Embryonic facial prominence (tissue), 1 donor: Measurements from ENCODE around the gene LNX1.
"Not testable (repeated sequence)": the region's sequence is repeated elsewhere in the genome, so short reads cannot be mapped to it uniquely, and the experiment has no call there.

Source experiments
- DNase-seq: peaks from one replicate; pipeline ENCODE4 v3.0.0-alpha.2; 2016; ENCODE audit errors: extremely low spot score

The LNX1 gene

GRCh38 chr4:53498706-53499105 is 92.6 kb downstream of the LNX1 start:
- no peak for DNase-seq

GRCh38 chr4:53497487-53498244 is 93.6 kb downstream of the LNX1 start:
- DNase-seq = no peak

DNA sequence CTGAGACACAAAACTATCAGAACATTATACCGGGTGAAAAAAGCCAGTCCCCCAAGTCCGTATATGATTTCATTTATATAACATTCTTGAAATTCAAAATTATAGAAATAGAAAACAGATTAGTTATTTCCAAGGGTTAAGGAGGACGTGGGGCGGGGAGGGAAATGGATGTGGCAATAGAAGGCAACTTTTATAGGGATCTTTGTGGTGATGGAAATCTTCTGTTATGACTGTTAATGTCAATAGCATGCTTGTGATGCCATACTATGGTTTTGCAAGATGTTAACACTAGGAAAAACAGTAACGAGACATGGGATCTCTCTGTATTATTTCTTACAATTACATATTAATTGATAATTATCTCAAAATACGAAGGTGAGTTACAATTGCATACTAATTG is 96.4 kb downstream of the LNX1 start:
- DNase-seq = no peak

- peak; percentile 37 for DNase-seq
These were observed 100.2 kb downstream of the LNX1 start for GRCh38 chr4:53490965-53491622.

- DNase-seq = peak; percentile 67
These were observed 100.9 kb downstream of the LNX1 start for GRCh38 chr4:53490161-53490956.

DNA sequence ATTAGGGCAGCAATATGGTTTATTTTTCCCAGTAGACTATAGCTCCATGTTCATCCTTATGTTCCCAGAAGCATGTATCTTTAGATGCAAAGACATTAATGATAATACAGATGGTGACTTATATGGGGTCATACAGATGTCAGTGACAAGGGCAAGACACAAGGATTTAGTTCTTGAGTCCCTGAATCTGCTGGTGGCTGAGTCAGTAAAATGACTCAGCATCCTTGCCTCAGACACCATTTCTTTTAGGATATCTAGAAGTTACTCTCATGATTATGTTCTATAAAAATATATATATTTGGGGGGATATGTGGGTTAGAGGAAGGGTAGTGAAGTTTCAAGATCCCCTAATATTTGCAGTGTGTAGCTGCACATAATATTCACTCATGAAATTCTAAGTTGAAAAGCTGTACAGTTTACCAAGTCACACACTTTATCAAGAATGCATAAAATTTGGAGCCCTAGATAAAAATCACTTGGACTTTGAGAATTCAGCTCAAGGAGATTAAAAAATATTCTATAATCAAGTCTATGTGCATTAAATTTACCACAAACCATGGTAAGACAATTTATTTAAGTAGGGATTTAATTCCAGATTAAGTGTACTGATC is 101.9 kb downstream of the LNX1 start:
- DNase-seq = no peak

- no peak for DNase-seq
These were observed 103.5 kb downstream of the LNX1 start for GRCh38 chr4:53487766-53488165.

- no peak for DNase-seq
These were observed 105.6 kb downstream of the LNX1 start for GRCh38 chr4:53485658-53486040.

DNA sequence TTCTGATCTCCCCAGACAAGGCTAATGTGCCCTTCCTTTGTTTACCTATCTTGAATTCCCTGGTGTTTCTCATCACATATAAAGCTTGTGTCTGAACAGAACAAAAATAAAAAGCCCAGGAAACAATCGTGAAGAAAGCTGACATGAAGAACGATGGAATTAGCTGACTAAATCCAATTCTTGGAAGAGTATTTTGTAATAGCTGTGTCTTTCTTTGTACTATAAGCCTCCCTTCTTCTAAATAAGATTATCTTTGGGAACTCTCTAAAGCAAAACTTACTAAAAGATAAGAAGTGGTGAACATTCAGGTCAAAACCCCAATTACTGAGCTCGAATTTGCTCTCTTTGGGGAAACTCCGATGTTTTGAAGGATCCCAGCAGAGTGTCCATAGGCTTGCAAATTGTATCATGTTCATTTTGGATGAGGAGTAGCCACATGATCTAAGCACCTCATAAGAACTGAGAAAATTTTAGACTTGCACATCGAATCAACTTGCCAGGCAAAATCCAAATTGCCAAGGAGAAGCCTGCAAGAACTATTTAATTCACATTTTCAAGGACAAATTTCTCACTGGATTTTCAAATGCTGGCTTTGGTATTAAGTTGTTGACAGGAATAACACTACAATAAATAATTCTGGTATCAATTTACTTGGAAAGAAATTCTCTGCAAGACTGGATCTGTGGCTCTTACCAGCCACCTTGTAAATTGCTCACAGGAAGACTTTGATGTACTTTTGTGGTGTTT is 106.2 kb downstream of the LNX1 start:
- DNase-seq = no peak

DNA sequence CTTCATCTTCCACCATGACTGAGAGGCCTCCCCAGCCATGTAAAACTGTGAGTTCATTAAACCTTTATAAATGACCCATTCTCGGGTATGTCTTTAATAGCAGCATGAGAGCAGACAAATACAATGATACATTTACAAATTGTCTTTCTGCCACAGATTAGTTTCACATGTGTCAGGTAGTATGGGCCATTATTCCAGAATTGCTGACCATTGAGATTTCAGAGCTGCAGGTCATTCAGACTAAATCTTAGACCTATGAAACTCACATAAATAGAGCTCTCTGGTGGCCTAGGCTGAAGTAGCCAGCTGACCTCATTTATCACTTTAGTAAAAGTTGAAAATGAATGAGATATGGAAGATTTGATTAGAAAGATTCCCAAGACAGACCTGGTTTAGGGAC is 108.0 kb downstream of the LNX1 start:
- DNase-seq = no peak

DNA sequence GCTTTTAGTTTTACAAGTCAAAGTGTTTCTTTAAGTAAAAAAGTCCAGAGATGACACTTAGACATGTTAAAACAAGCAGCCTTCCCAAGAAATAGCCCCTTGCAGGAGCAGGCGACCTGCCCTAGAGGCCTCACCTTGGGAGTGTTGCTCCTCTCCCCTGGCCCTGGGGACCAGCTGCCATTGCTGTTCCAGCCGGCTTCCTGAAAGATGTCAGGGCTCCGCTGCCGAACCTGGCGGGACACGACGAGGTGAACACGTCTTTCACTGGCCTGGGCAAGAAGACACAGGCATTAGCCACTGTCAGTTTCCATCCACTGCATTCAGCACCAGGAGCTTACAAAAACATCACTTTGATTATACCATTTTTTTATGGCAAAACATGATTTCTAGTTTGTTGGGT is 109.7 kb downstream of the LNX1 start:
- DNase-seq = no peak

DNA sequence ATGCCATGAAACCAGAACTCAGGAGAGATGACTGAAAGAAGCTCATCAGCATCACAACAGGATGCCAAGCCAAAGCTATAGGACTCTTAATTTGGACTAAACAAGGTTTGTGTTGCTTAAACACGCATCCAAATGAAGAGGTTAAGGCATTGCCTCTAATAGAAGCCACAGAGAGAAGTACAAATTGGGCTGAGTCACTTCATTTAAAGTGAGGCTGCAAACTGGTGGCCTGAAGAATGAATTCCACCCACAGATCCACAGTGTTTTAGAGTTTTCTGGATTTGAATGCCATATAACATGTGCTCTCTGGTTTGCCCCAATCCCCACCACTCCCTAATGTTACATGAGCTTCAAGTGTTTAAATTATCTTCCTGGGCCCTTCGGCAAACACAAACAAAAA is 110.4 kb downstream of the LNX1 start:
- no peak for DNase-seq

DNA sequence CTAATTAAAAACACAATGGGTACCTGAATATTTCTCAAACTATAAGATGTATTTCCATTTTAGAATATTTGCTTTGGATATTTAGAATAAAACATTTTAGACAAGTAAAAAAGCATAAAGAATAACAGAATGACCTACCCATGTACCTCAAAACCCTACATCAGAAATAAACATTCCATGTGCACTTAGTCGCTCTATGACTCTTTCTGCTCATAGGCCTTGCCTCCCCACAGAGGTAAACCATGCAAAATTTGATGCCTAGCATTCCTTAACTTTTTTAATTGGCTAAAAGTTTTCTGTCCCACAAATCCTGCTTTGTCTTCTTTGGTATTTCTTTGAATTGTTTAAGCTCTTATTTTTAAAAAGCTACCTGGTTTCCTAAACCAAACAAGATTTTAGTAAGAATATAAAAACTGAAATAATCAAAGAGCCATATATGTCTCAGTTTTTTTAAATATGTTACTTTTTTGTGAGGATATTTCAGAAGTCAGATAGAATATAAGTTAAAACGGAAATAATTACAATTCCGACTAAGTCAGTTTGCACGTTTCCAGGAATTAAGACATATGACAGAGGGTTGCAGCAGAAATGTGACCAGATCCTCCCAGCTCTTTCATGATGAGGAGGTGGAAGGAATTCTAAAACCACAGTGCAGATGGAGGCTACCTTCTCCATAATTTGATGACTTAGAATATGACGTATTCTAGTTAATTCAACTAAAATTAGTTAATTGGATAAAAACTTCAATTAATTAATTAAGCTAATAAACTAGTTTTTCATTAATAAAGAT is 111.4 kb downstream of the LNX1 start:
- no peak for DNase-seq

DNA sequence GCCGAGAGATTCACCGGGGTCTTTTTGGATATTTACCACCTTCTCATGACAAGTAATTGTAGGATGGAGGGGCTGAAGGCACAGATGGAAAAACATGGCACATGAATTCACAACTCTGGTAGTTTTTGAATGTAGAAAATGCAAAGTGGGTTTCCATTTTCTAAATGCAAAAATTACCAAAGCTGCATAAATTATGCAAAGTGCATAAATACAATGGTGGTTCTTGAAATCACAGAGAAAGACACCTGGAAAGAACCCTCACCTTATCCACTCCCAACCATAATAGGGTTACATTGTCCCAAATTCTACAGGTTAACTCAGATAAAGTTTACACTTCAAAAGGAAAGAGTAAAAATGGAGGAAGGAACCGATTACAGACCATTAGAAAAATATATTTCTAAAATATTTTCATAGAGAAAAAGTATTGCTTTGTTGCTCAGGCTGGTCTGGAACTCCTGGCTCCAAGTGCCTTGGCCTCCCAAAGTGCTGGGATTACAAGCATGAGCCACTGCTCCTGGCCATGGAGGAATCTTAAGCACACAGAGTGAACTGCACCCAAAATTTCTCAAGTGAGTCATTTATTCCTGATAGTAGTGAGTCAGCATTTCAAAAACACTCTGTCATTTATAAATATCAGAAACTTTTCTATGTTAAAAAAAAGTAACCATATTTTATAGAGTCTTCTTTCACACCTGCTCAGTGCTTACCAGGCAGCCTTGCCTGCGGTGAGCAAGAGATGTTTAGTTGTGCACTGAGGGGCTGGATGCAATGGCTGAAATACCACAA is 112.4 kb downstream of the LNX1 start:
- no peak for DNase-seq

DNA sequence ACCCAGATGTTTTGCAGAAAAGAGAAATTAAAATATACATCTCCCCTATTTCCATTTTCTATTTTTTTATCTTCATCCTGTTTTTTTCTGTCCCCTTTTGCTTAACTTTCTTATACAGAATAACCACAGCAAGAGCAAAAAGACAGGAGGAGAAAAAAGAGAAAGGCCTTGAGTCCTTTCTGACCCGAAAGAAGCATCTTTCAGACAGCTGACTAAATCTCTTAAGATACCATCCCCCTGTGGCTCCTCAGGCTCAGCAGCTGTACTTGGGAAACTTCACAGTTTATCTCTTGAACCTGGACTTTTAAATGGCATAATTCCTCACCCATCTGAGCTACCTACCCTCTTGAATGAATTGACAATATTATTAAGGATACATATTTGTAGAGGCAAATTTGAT is 113.7 kb downstream of the LNX1 start:
- DNase-seq = no peak

- DNase-seq = no peak
These were observed 114.2 kb downstream of the LNX1 start for GRCh38 chr4:53477038-53477565.

- no peak for DNase-seq
These were observed 114.9 kb downstream of the LNX1 start for GRCh38 chr4:53476232-53477037.

DNA sequence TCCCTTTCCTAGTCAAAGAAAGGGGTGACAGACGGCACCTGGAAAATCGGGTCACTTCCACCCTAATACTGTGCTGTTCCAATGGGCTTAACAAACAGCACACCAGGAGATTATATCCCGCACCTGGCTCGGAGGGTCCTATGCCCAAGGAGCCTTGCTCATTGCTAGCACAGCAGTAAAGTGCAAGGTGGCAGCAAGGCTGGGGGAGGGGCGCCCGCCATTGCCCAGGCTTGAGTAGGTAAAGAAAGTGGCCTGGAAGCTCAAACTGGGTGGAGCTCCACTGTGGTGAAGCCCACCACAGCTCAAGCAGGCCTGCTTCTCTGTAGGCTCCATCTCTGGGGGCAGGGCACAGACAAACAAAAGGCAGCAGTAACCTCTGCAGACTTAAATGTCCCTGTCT is 124.7 kb downstream of the LNX1 start:
- DNase-seq = not testable (repeated sequence)

DNA sequence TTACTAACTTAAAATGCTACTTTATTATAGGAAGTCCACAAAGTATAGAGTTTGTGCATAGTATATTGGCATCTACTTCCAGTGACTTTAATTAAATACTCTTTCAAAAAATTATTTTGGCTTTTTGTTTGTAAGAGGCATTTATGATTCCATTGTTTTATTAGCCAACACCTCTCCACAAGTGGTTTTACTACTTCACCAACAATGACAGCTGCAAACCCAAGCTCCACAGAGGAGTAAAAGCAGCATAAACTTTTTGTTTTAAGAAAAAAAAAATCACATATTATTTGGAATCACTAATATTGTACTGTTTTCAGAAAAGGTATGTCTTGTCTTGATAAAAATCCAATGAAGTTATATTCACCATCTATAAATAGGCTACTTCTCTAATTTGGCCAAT is 125.4 kb downstream of the LNX1 start:
- no peak for DNase-seq
